ENCODE data around the gene MED9. TPM values are rescaled to one million over a fixed set of nuclear protein-coding genes. Genes with fewer than 3 reads are reported as not detected.

Gene MED9
- total RNA-seq, 1 experiment from 2014 or later, result 28.3 TPM

- Histone ChIP-seq H3K4me3 (ENCODE audit: low read length) (no peak overlapping the region), H3K4me1 (ENCODE audit: insufficient read depth, low read length) (peaks cover 21% of the 10 kb centered on the region), H3K9me3 (ENCODE audit: low read length) (no peaks in the 10 kb centered on the region), H2AFZ (ENCODE audit: low read length) (no peak overlapping the region), H3K79me2 (ENCODE audit: low read length) (peaks cover 89% of the 10 kb centered on the region), H3F3A (ENCODE audit: low read length, unreplicated experiment) (no peaks in the 10 kb centered on the region), H3K9me2 (replicated peaks; ENCODE audit: low read length) (no peaks in the 10 kb centered on the region), H3K27ac (ENCODE audit: low read length) (no peak overlapping the region), H3K9ac (ENCODE audit: low read length) (no peak overlapping the region), H3K36me3 (ENCODE audit: low read depth, low read length) (peaks cover 18% of the 10 kb centered on the region; the same call in 1 of the 2 replicates), H3K4me2 (ENCODE audit: low read length) (no peak overlapping the region), H4K20me1 (ENCODE audit: low read length) (peaks cover 28% of the 10 kb centered on the region; the same call in 1 of the 2 replicates), H3K27me3 (ENCODE audit: low read length) (no peaks in the 10 kb centered on the region)
- ATAC-seq (no peak), DNase-seq (no peak)
- intact Hi-C loops (cut with micrococcal nuclease), result no loop called here
- POLR2A ChIA-PET (ENCODE audit: unreplicated experiment), result no interaction called here
- CTCF ChIA-PET, result no interaction called here
- no TSS peak for BruUV-seq (replicated peaks)
- TF ChIP-seq CTCF (conservative IDR thresholded peaks at IDR 0.05; ENCODE audit: low read depth, low read length) (no peak), EZH2phosphoT487 (IDR thresholded peaks at IDR 0.05; ENCODE audit: borderline replicate concordance, low read length) (no peak), EZH2 (IDR thresholded peaks at IDR 0.05; ENCODE audit: low read length, unreplicated experiment) (no peak)
These were observed 3.9 kb downstream of the MED9 start for GRCh38 chr17:17480593-17481148.

DNA sequence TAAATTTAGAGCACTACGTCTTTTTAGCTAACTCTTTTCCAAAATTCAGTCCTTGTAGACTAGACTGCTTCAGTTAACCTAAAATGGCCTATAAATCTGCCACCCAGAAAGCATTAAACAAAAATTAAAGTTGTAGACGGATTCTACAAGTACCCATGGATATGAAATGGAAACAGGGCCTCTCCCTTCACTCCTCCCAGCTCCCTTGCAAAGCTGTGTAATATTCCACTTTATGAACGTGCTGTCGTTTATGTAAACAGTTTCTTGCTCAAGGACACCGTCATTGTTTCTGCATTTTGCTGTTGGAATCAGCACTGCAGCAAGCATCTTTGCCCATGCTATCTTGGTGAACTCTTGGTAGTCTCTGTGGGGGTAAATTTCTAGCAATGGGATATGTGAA is 5.1 kb downstream of the MED9 start:
- POLR2A ChIA-PET (ENCODE audit: unreplicated experiment), result no interaction called here
- ATAC-seq (no peak), DNase-seq (no peak)
- no peaks in the 10 kb centered on the region for H3K27me3 ChIP-seq (ENCODE audit: low read length)
- BruUV-seq (replicated peaks), result no TSS peak
- peaks cover 18% of the 10 kb centered on the region; the same call in 1 of the 2 replicates for H3K36me3 ChIP-seq (ENCODE audit: low read depth, low read length)
- no peak overlapping the region; the same call in 1 of the 2 replicates for H3K4me2 ChIP-seq (ENCODE audit: low read length)
- H3K9me2 ChIP-seq (replicated peaks; ENCODE audit: low read length), result no peaks in the 10 kb centered on the region
- H3K27ac ChIP-seq (ENCODE audit: low read length), result no peak overlapping the region
- CTCF ChIA-PET, result no interaction called here
- TF ChIP-seq EZH2 (IDR thresholded peaks at IDR 0.05; ENCODE audit: low read length, unreplicated experiment) (no peak), EZH2phosphoT487 (IDR thresholded peaks at IDR 0.05; ENCODE audit: borderline replicate concordance, low read length) (no peak)
- H3F3A ChIP-seq (ENCODE audit: low read length, unreplicated experiment), result no peaks in the 10 kb centered on the region
- intact Hi-C loops (cut with micrococcal nuclease), result no loop called here
- H3K9ac ChIP-seq (ENCODE audit: low read length), result no peak overlapping the region
- no peak overlapping the region for H3K4me3 ChIP-seq (ENCODE audit: low read length)
- H3K9me3 ChIP-seq (ENCODE audit: low read length), result no peaks in the 10 kb centered on the region
- H3K79me2 ChIP-seq (ENCODE audit: low read length), result peaks cover 90% of the 10 kb centered on the region
- no peak overlapping the region for H2AFZ ChIP-seq (ENCODE audit: low read length)
- peaks cover 21% of the 10 kb centered on the region for H3K4me1 ChIP-seq (ENCODE audit: insufficient read depth, low read length)
- peaks cover 28% of the 10 kb centered on the region; the same call in 1 of the 2 replicates for H4K20me1 ChIP-seq (ENCODE audit: low read length)

DNA sequence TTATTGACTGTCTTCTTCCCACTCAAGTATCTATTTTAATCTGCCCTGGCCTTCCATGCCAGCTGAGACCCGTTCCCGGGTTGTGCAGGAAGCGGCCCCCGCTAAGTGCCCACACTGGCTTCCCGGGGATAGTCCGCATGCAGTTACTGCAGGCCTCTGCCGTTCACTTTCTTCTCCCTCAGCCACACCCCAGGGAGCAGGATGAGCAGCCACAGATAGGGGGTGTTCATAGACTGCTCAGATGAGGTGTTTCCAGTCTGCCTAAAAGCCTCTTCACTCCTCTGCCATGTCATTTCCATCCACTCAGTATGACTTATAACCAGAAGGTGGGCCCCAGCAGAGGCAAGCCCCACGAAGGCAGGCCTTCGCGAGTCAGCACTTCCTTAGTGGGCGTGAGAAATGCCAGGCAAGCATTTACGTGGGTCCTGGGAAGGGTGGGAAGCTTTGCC is 7.7 kb downstream of the MED9 start:
- intact Hi-C loops (cut with micrococcal nuclease), result no loop called here
- H4K20me1 ChIP-seq (ENCODE audit: low read length), result peaks cover 24% of the 10 kb centered on the region; the same call in 1 of the 2 replicates

More for the DNA sequence above, 7.7 kb downstream of the MED9 start:
- DNase-seq (no peak), ATAC-seq (no peak)
- no peak overlapping the region for H2AFZ ChIP-seq (ENCODE audit: low read length)
- H3K9me3 ChIP-seq (ENCODE audit: low read length), result no peaks in the 10 kb centered on the region
- H3K79me2 ChIP-seq (ENCODE audit: low read length), result peaks cover 70% of the 10 kb centered on the region
- CTCF ChIA-PET, result no interaction called here
- no peaks in the 10 kb centered on the region for H3F3A ChIP-seq (ENCODE audit: low read length, unreplicated experiment)
- TF ChIP-seq CTCF (conservative IDR thresholded peaks at IDR 0.05; ENCODE audit: low read depth, low read length) (no peak), EZH2phosphoT487 (IDR thresholded peaks at IDR 0.05; ENCODE audit: borderline replicate concordance, low read length) (no peak), EZH2 (IDR thresholded peaks at IDR 0.05; ENCODE audit: low read length, unreplicated experiment) (no peak)
- no peak overlapping the region for H3K4me2 ChIP-seq (ENCODE audit: low read length)
- no TSS peak for BruUV-seq (replicated peaks)
- H3K4me3 ChIP-seq (ENCODE audit: low read length), result no peak overlapping the region
- POLR2A ChIA-PET (ENCODE audit: unreplicated experiment), result no interaction called here
- H3K4me1 ChIP-seq (ENCODE audit: insufficient read depth, low read length), result 0 out of 2 replicates have a peak, but pooled peaks cover 6% of the 10 kb centered on the region
- no peaks in the 10 kb centered on the region for H3K9me2 ChIP-seq (replicated peaks; ENCODE audit: low read length)
- no peak overlapping the region for H3K9ac ChIP-seq (ENCODE audit: low read length)
- H3K36me3 ChIP-seq (ENCODE audit: low read depth, low read length), result peaks cover 30% of the 10 kb centered on the region; the same call in 1 of the 2 replicates
- H3K27me3 ChIP-seq (ENCODE audit: low read length), result no peaks in the 10 kb centered on the region
- H3K27ac ChIP-seq (ENCODE audit: low read length), result no peak overlapping the region

Measured in PC-3 (cell line).